GM21515 (cell line): ENCODE data around the gene LRCH1.
A peak's percentile ranks its signal among the peaks of the same experiment; 100 is the strongest.
"Not testable (repeated sequence)": the region's sequence is repeated elsewhere in the genome, so short reads cannot be mapped to it uniquely, and the experiment has no call there.

Experiments
- ATAC-seq: cut with Tn5 transposase; IDR thresholded peaks from one replicate; pipeline ENCODE4 v1.9.1; 2021; ENCODE audit not compliant: unreplicated experiment

Gene LRCH1

GRCh38 chr13:46747031-46747820 is 194.3 kb downstream of the LRCH1 start:
- ATAC-seq, result no peak

- no peak for ATAC-seq
These were observed 195.3 kb downstream of the LRCH1 start for GRCh38 chr13:46748300-46748699.

- no peak for ATAC-seq
These were observed 197.0 kb downstream of the LRCH1 start for GRCh38 chr13:46749951-46750350.

- peak; percentile 77 for ATAC-seq
These were observed 199.1 kb downstream of the LRCH1 start for GRCh38 chr13:46751811-46752635.

GRCh38 chr13:46753137-46753536 is 200.2 kb downstream of the LRCH1 start:
- no peak for ATAC-seq

GRCh38 chr13:46753917-46754316 is 200.9 kb downstream of the LRCH1 start:
- ATAC-seq, result no peak

GRCh38 chr13:46754812-46755211 is 201.8 kb downstream of the LRCH1 start:
- no peak for ATAC-seq

GRCh38 chr13:46755508-46755907 is 202.5 kb downstream of the LRCH1 start:
- not testable (repeated sequence) for ATAC-seq

GRCh38 chr13:46756977-46757376 is 204.0 kb downstream of the LRCH1 start:
- ATAC-seq, result no peak

- ATAC-seq, result no peak
These were observed 204.7 kb downstream of the LRCH1 start for GRCh38 chr13:46757640-46758039.

- ATAC-seq, result no peak
These were observed 206.9 kb downstream of the LRCH1 start for GRCh38 chr13:46759846-46760245.

GRCh38 chr13:46761174-46761573 is 208.2 kb downstream of the LRCH1 start:
- ATAC-seq, result no peak

GRCh38 chr13:46761866-46762265 is 208.9 kb downstream of the LRCH1 start:
- ATAC-seq, result no peak

- ATAC-seq, result not testable (repeated sequence)
These were observed 217.0 kb downstream of the LRCH1 start for GRCh38 chr13:46769925-46770324.

GRCh38 chr13:46771693-46772092 is 218.7 kb downstream of the LRCH1 start:
- ATAC-seq, result no peak

GRCh38 chr13:46773541-46773940 is 220.6 kb downstream of the LRCH1 start:
- ATAC-seq, result no peak

GRCh38 chr13:46775385-46776107 is 222.6 kb downstream of the LRCH1 start:
- no peak for ATAC-seq

- no peak for ATAC-seq
These were observed 225.1 kb downstream of the LRCH1 start for GRCh38 chr13:46778095-46778494.

- ATAC-seq, result no peak
These were observed 225.9 kb downstream of the LRCH1 start for GRCh38 chr13:46778890-46779289.

- ATAC-seq, result no peak
These were observed 229.1 kb downstream of the LRCH1 start for GRCh38 chr13:46782066-46782465.

- no peak for ATAC-seq
These were observed 229.7 kb downstream of the LRCH1 start for GRCh38 chr13:46782691-46783090.
